PC-3 (cell line): ENCODE measurements around the gene THRA. TPM values are rescaled to one million over a fixed set of nuclear protein-coding genes. Genes with fewer than 3 reads are reported as not detected.
A peak's percentile ranks its signal among the peaks of the same experiment; 100 is the strongest.

Source experiments
- ATAC-seq: fragments of 200-7000 bp; cut with Tn5 transposase; 2 replicates; pipeline ENCODE4 v1.9.1; 2020; ENCODE audit warnings: mild to moderate bottlenecking, moderate library complexity
- BruUV-seq: library from RNA; stranded (reverse); fragments of 400-500 nt; replicated peaks from 2 replicates; lab custom pipeline; 2021; lab: Mats Ljungman, UMichigan
- CTCF ChIA-PET: fragments of 300-600 bp; sonication (Branson Sonifier 250); formaldehyde crosslinking; loops from one replicate; lab custom pipeline; 2022; ENCODE audit warnings: antibody characterized with exemption; lab: Charles Lee
- POLR2A ChIA-PET: fragments of 300-600 bp; sonication (Branson Sonifier 250); formaldehyde crosslinking; loops from one replicate; lab custom pipeline; 2022; ENCODE audit warnings: antibody characterized with exemption; ENCODE audit not compliant: unreplicated experiment; lab: Charles Lee
- DNase-seq: peaks from one replicate; pipeline ENCODE4 v3.0.0-alpha.2; 2015
- H2AFZ ChIP-seq: fragments of 300-600 bp; sonication (generic); 2 replicates; pipeline ENCODE4 v1.6.0; 2016; ENCODE audit warnings: antibody characterized with exemption, low read length
- H3F3A ChIP-seq: fragments of 300-600 bp; sonication (generic); one replicate; pipeline ENCODE4 v1.6.0; 2017; ENCODE audit warnings: antibody characterized with exemption, low read length, control low read depth, mild to moderate bottlenecking; ENCODE audit not compliant: unreplicated experiment
- H3K27ac ChIP-seq: fragments of 300-600 bp; sonication (generic); 2 replicates; pipeline ENCODE4 v1.5.1; 2016; ENCODE audit warnings: mild to moderate bottlenecking, low read length
- H3K27me3 ChIP-seq: fragments of 300-600 bp; sonication (generic); 2 replicates; pipeline ENCODE4 v1.6.1; 2016; ENCODE audit warnings: low read length, mixed read lengths
- H3K36me3 ChIP-seq: fragments of 300-600 bp; sonication (generic); 2 replicates; pipeline ENCODE4 v1.6.1; 2016; ENCODE audit warnings: low read depth, mixed run types, low read length, mixed read lengths
- H3K4me1 ChIP-seq: fragments of 300-600 bp; sonication (generic); 2 replicates; pipeline ENCODE4 v1.5.1; 2016; ENCODE audit warnings: low read length; ENCODE audit not compliant: insufficient read depth
- H3K4me2 ChIP-seq: fragments of 300-600 bp; sonication (generic); 2 replicates; pipeline ENCODE4 v1.6.0; 2016; ENCODE audit warnings: low read length
- H3K4me3 ChIP-seq: fragments of 300-600 bp; sonication (generic); 2 replicates; pipeline ENCODE4 v1.5.1; 2016; ENCODE audit warnings: mild to moderate bottlenecking, low read length, mixed read lengths
- H3K79me2 ChIP-seq: fragments of 300-600 bp; sonication (generic); 2 replicates; pipeline ENCODE4 v1.6.1; 2017; ENCODE audit warnings: low read length, mixed read lengths
- H3K9ac ChIP-seq: fragments of 300-600 bp; sonication (generic); 2 replicates; pipeline ENCODE4 v1.6.0; 2016; ENCODE audit warnings: mild to moderate bottlenecking, low read length
- H3K9me2 ChIP-seq: fragments of 300-600 bp; sonication (generic); replicated peaks from 2 replicates; pipeline ENCODE4 v1.6.1; 2016; ENCODE audit warnings: mixed run types, low read length, mixed read lengths
- H3K9me3 ChIP-seq: fragments of 300-600 bp; sonication (generic); 2 replicates; pipeline ENCODE4 v1.6.1; 2016; ENCODE audit warnings: low read length, mixed read lengths
- H4K20me1 ChIP-seq: fragments of 300-600 bp; sonication (generic); 2 replicates; pipeline ENCODE4 v1.6.1; 2016; ENCODE audit warnings: low read length, mixed read lengths
- CTCF ChIP-seq: fragments of 300-600 bp; sonication (generic); conservative IDR thresholded peaks from 2 replicates; pipeline ENCODE4 v1.5.1; 2017; ENCODE audit warnings: antibody characterized with exemption, low read depth, mild to moderate bottlenecking, low read length
- EZH2 ChIP-seq: fragments of 300-600 bp; sonication (generic); IDR thresholded peaks from one replicate; pipeline ENCODE4 v1.6.1; 2017; ENCODE audit warnings: antibody characterized with exemption, mild to moderate bottlenecking, low read length; ENCODE audit not compliant: unreplicated experiment
- EZH2phosphoT487 ChIP-seq: fragments of 300-600 bp; sonication (generic); IDR thresholded peaks from 2 replicates; pipeline ENCODE4 v1.6.1; 2018; ENCODE audit warnings: mild to moderate bottlenecking, antibody characterized with exemption, low read length, borderline replicate concordance
- intact Hi-C: fragments of 100-400 bp; cut with micrococcal nuclease; formaldehyde crosslinking; loops from 2 replicates; pipeline ENCODE4 v1.9.0; 2023
- total RNA-seq: library from RNA; depleted of rRNA; stranded (reverse); fragments of >200 nt; gene quantifications from 2 replicates; pipeline ENCODE4 v1.2.3, GENCODE V29; 2014

THRA gene
- total RNA-seq, 1 experiment from 2014 or later = 6.6 TPM

GRCh38 chr17:40124279-40125141, 61.7 kb downstream of the THRA start:
- no peaks in the 10 kb centered on the region for H3K9me3 ChIP-seq
- peak; percentile 23 for ATAC-seq
- H4K20me1 ChIP-seq = 0 out of 2 replicates have a peak, but pooled peaks cover 7% of the 10 kb centered on the region
- H3K36me3 ChIP-seq = peaks cover 19% of the 10 kb centered on the region
- H3K9ac ChIP-seq = peak overlapping the region; percentile 93
- peak overlapping the region; percentile 97 for H3K4me2 ChIP-seq
- H2AFZ ChIP-seq = no peak overlapping the region
- CTCF ChIA-PET = interaction anchor here (2.1 kb wide), 1 partner anchor 11 kb away, joined by 18 read pairs; no protein-coding TSS in a partner anchor
- intact Hi-C loops = loop anchor here (1.0 kb wide), 1 partner anchor 11 kb away; no protein-coding TSS in a partner anchor
- H3K27ac ChIP-seq = no peak overlapping the region
- no peaks in the 10 kb centered on the region for H3K9me2 ChIP-seq
- peak overlapping the region; percentile 99 for H3K4me3 ChIP-seq
- no TSS peak for BruUV-seq
- no peaks in the 10 kb centered on the region for H3F3A ChIP-seq
- H3K27me3 ChIP-seq = no peaks in the 10 kb centered on the region
- DNase-seq = peak; percentile 15
- H3K79me2 ChIP-seq = peaks cover 65% of the 10 kb centered on the region
- no peak for TF ChIP-seq EZH2
- TF ChIP-seq EZH2phosphoT487 = no peak
- TF ChIP-seq CTCF = no peak
- POLR2A ChIA-PET = interaction anchor here (0.6 to 1.1 kb wide), 5 partner anchors 11 to 1006 kb away, joined by 3 to 11 read pairs (median 3); no protein-coding TSS in a partner anchor
- H3K4me1 ChIP-seq = peaks cover 4% of the 10 kb centered on the region

GRCh38 chr17:40129498-40129897, 66.7 kb downstream of the THRA start:
- CTCF ChIA-PET = no interaction called here
- intact Hi-C loops = no loop called here
- Histone ChIP-seq H4K20me1 (0 out of 2 replicates have a peak, but pooled peaks cover 7% of the 10 kb centered on the region), H3K27me3 (no peaks in the 10 kb centered on the region), H3K9me2 (no peaks in the 10 kb centered on the region), H3K4me1 (no peaks in the 10 kb centered on the region), H2AFZ (no peak overlapping the region), H3K36me3 (peaks cover 51% of the 10 kb centered on the region), H3K9ac (no peak overlapping the region), H3K9me3 (no peaks in the 10 kb centered on the region), H3K4me3 (no peak overlapping the region), H3F3A (no peaks in the 10 kb centered on the region), H3K27ac (no peak overlapping the region), H3K4me2 (no peak overlapping the region), H3K79me2 (peaks cover 33% of the 10 kb centered on the region)
- no TSS peak for BruUV-seq
- ATAC-seq (no peak), DNase-seq (no peak)
- no peak; the same call in 1 of the 2 replicates for TF ChIP-seq CTCF
- POLR2A ChIA-PET = no interaction called here
